SIG-M5 treated with dmso at 0.1 percent for 504 hours (cell line): Measurements from ENCODE around the gene VCP.

Experiments used
- DNase-seq: peaks from one replicate; lab custom pipeline; 2025; ENCODE audit not compliant: unreplicated experiment; lab: John Stamatoyannopoulos, UW

Gene VCP

GRCh38 chr9:35103660-35104191 lies 31.3 kb upstream of the VCP start:
- no peak for DNase-seq

GRCh38 chr9:35102769-35103659 lies 30.6 kb upstream of the VCP start, which contains the start of gene STOML2:
STOML2 (minus strand) TSS chr9:35103131; CDS start chr9:35103094, 37 bp downstream.
- DNase-seq: peak; percentile 97

- no peak for DNase-seq
Measured at GRCh38 chr9:35102465-35102768, 30.0 kb upstream of the VCP start.

- no peak for DNase-seq
Measured at GRCh38 chr9:35097573-35097972, 25.1 kb upstream of the VCP start.

- peak; percentile 76 for DNase-seq
Measured at GRCh38 chr9:35096035-35096849, 23.8 kb upstream of the VCP start, which contains the start of gene PIGO. PIGO (minus strand) TSS chr9:35096591; CDS start chr9:35095565, 1,026 bp downstream.

- no peak for DNase-seq
Measured at GRCh38 chr9:35091536-35091935, 19.1 kb upstream of the VCP start.

GRCh38 chr9:35089434-35089833 lies 17.0 kb upstream of the VCP start:
- no peak for DNase-seq

GRCh38 chr9:35085078-35085477 lies 12.7 kb upstream of the VCP start:
- no peak for DNase-seq

- peak; percentile 86 for DNase-seq
Measured at GRCh38 chr9:35079426-35080341, 7.3 kb upstream of the VCP start, which contains the start of gene FANCG. FANCG (minus strand) TSS chr9:35079942; CDS start chr9:35079524, 418 bp downstream.

- no peak for DNase-seq
Measured at GRCh38 chr9:35079041-35079425, 6.6 kb upstream of the VCP start.

GRCh38 chr9:35078066-35078465 lies 5.6 kb upstream of the VCP start:
- DNase-seq: no peak

- DNase-seq: no peak
Measured at GRCh38 chr9:35076848-35077247, 4.4 kb upstream of the VCP start.

GRCh38 chr9:35075358-35075757 lies 2.9 kb upstream of the VCP start:
- DNase-seq: no peak

- no peak for DNase-seq
Measured at GRCh38 chr9:35074791-35075190, 2.4 kb upstream of the VCP start.

GRCh38 chr9:35074141-35074540 lies 1.7 kb upstream of the VCP start:
- no peak for DNase-seq

GRCh38 chr9:35073279-35073612 lies 821 bp upstream of the VCP start:
- no peak for DNase-seq

GRCh38 chr9:35071814-35072460 lies 488 bp downstream of the VCP start:
- peak; percentile 74 for DNase-seq

GRCh38 chr9:35070823-35071813 lies 1.3 kb downstream of the VCP start:
- DNase-seq: no peak

GRCh38 chr9:35069020-35069419 lies 3.4 kb downstream of the VCP start:
- no peak for DNase-seq
